Lower leg skin (tissue), 4 donors: Measurements from ENCODE around the gene STK35. TPM values are rescaled to one million over a fixed set of nuclear protein-coding genes. Genes with fewer than 3 reads are reported as not detected.

ENCODE experiments used
- DNase-seq, 2 donors: peaks; one replicate each; pipeline ENCODE4 v3.0.0-alpha.2; 2019; ENCODE audit warnings: low spot score in 2 of 2
- H3K4me3 ChIP-seq: fragments of 200-600 bp; sonication (generic); 2 replicates; pipeline ENCODE4 v1.5.1; 2017; ENCODE audit warnings: mild to moderate bottlenecking, low read depth; ENCODE audit not compliant: poor library complexity, severe bottlenecking
- POLR2A ChIP-seq, 2 donors: fragments of 450-650 bp; IDR thresholded peaks; one replicate each; pipeline ENCODE4 v1.6.1; 2016 to 2017; ENCODE audit warnings: antibody characterized with exemption in 2 of 2, mild to moderate bottlenecking in 1 of 2, moderate library complexity in 1 of 2
- WGBS, 2 donors: methylation state at CpG; one replicate each; pipeline ENCODE4 v1.1.5; 2018; 5-methylcytosine and 5-hydroxymethylcytosine counted together
- intact Hi-C: fragments of 100-400 bp; cut with DNase I; formaldehyde crosslinking; loops from one replicate; pipeline ENCODE4 v1.15.0; 2023; ENCODE audit warnings: low total_unique reads
- total RNA-seq, 4 donors: library from RNA; depleted of rRNA; stranded (reverse); fragments of >200 nt; gene quantifications; one replicate each; pipeline ENCODE4 v1.1.0, GENCODE V29; 2016
- TF ChIP-seq, protein P1 (sequence below), 3 donors: fragments of 450-650 bp; IDR thresholded peaks; one replicate each; pipeline ENCODE4 v1.5.1; 2016; ENCODE audit warnings: antibody characterized with exemption in 3 of 3, mild to moderate bottlenecking in 3 of 3, moderate library complexity in 2 of 3

STK35 gene
- total RNA-seq, 4 donors from 2014 or later: 16.2 to 28.8 (median 21.5) TPM

DNA sequence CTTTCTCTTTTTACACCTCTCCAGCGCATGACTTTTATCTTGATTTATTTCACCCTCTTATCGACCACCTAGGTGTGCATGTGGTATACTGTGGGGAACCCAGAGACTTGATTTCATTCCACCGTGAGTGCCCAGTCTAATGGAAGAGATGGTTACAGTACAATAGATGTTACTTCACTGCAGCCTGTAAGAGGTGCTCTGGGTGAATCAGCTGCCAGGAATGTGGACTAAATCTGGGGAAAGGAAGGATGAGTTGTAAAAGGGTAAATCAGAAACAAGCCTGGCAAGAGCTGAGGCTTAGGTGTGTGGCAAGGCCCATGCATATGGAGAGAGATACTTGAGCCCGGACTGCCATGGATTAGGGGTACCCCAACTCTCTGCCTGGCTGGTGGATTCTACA, 7.4 kb downstream of the STK35 start:
- no peak overlapping the region for H3K4me3 ChIP-seq
- 62 to 68% methylated on average over 4 of the region's 4 CpGs for WGBS, 2 donors
- DNase-seq: no peak
- TF ChIP-seq POLR2A (IDR thresholded peaks at IDR 0.05): no peak
- TF ChIP-seq, protein P1, sequence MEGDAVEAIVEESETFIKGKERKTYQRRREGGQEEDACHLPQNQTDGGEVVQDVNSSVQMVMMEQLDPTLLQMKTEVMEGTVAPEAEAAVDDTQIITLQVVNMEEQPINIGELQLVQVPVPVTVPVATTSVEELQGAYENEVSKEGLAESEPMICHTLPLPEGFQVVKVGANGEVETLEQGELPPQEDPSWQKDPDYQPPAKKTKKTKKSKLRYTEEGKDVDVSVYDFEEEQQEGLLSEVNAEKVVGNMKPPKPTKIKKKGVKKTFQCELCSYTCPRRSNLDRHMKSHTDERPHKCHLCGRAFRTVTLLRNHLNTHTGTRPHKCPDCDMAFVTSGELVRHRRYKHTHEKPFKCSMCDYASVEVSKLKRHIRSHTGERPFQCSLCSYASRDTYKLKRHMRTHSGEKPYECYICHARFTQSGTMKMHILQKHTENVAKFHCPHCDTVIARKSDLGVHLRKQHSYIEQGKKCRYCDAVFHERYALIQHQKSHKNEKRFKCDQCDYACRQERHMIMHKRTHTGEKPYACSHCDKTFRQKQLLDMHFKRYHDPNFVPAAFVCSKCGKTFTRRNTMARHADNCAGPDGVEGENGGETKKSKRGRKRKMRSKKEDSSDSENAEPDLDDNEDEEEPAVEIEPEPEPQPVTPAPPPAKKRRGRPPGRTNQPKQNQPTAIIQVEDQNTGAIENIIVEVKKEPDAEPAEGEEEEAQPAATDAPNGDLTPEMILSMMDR (IDR thresholded peaks at IDR 0.05): no peak
- intact Hi-C loops: no loop called here

DNA sequence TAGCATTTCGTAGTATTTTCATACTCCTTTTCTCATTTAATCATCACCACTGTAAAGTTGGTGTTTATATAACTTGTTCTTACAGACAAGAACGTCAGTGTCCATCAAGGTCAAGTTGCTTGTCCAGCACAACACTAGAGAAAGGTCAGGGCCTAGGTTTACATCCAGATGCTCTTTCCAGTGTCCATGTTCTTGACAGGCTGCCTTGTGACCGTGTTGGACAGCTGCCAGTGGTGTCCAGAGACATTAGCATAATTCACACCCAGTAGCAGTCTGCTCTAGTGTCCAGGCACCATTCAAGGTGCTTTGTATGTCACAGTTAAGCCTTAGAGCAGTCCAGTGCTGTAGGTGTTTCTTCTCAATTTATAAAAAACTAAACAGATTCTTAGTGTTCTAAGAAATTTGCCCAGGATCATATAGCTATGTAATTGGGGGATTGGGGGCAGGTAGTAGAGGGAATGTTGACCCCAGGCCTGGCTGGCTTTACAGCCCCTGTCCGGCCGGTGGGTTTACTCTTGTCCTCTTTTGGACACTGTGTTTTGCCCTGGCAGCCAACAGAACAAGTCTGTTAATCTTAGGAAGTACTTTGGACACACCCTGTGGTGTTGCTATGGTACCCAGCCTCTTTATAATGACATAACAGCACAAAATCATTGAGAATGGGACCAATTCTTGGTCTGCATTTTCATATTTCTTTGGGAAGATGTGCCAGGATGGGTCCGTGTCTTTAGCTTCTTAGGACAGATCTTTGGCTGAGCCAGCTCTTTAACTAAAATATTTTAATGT, 8.0 kb downstream of the STK35 start:
- DNase-seq: no peak
- 35 to 38% methylated on average over 6 of the region's 6 CpGs for WGBS, 2 donors
- intact Hi-C loops: no loop called here
- TF ChIP-seq, protein P1 (IDR thresholded peaks at IDR 0.05): no peak
- TF ChIP-seq POLR2A (IDR thresholded peaks at IDR 0.05): no peak
- no peak overlapping the region for H3K4me3 ChIP-seq

DNA sequence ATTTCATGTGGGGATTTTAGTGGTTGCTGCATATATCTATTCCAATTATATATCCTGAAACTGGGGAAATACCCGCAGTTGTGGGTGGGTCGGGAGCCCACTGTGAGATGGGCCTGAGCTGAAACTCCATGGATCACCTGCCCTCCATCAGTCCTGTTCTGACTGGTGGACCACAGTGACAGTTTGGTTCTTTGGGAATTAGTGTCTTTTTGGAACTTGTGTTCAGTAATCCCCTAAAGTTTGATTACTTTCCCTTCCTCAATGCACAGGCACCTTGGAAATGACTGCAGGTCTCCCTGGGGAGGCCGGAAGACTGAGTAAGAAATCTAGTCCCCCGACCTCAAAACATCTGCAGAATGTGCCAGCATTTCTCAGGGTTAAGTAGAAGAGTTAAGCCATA, 11.3 kb downstream of the STK35 start:
- DNase-seq: no peak
- no peak overlapping the region for H3K4me3 ChIP-seq
- TF ChIP-seq POLR2A (IDR thresholded peaks at IDR 0.05): no peak
- TF ChIP-seq, protein P1 (IDR thresholded peaks at IDR 0.05): no peak
- intact Hi-C loops: no loop called here
- 86 to 91% methylated on average over 4 of the region's 4 CpGs for WGBS, 2 donors

DNA sequence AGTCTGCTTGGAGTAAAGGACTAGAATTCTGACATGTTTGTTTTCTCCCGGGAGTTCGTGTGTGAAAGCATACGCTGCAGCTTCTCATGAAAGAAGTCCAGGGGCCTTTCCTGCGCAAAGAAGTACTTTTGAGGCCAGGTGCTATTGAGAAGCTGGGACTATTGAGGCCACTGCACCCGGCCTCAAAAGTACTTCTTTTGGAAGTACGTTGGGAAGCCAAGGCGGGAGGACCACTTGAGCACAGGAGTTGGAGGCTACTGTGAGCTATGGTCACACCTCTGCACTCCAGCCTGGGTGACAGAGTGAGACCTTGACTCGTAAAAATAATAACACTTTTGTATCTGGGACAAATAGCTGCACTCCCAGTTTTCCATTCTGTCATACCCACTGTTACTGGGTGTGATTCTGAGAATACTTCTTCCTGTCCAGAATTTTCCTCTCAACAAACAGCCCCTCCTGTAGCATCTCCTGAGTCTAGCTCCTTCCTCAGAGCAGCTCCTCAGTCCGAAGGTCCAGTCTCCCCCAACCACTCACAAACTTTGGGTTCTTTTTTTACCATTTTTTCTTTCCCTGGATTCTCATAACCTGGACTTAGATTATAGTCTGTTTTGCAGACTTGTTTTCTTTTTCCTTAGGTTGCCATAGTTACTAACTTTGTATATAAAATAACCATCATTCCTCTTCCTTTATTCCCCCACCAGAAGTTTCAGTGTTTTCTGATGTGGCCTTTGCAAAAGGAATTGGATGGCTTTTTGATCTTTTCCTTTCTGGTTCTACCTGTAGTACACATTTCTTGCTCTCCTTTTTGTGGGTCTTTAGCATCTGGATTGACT, 12.7 kb downstream of the STK35 start:
- no peak overlapping the region for H3K4me3 ChIP-seq
- TF ChIP-seq, protein P1 (IDR thresholded peaks at IDR 0.05): no peak
- no peak for TF ChIP-seq POLR2A (IDR thresholded peaks at IDR 0.05)
- 72 to 84% methylated on average over 9 of the region's 9 CpGs for WGBS, 2 donors
- no peak for DNase-seq
- intact Hi-C loops: no loop called here

DNA sequence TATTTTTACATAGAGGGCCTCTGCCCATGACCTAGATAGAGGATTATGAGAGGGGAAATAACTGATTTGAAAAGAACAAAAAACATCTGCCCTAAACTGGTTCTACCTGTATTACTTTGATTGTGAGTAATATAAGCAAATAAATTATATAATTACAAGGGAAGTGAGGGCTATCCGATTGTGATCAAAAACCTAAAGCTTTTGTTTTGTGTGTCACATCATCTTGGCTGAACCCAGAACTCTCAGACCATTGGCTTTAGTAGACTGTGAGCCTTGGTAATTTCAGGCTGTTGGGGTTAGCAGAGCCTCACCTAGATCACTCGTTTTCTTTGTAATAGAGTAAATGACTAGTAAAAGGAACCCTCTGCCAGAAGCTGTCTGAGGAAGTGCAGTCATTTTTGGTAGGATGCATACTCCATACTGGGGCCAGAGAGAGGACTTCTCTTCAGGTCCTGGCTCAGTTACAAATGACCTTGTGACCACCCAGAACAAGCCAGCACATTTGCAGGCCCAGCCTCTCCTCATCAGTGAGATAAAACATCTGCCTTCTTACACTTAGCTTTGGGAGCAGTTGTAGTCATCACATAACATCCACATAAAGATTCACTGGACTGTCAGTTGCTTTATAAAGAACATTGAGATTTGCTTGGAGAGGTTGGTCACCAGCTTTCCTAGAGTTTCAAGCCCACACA, 13.5 kb downstream of the STK35 start:
- TF ChIP-seq, protein P1 (IDR thresholded peaks at IDR 0.05): no peak
- no peak for TF ChIP-seq POLR2A (IDR thresholded peaks at IDR 0.05)
- H3K4me3 ChIP-seq: no peak overlapping the region
- DNase-seq: no peak
- WGBS, 2 donors: 30 to 31% methylated on average over 2 of the region's 2 CpGs
- intact Hi-C loops: no loop called here
